Glomerular endothelial cell (primary cell): ENCODE data around the gene TMC3. TPM values are rescaled to one million over a fixed set of nuclear protein-coding genes. Genes with fewer than 3 reads are reported as not detected.
"Not testable (repeated sequence)": the region's sequence is repeated elsewhere in the genome, so short reads cannot be mapped to it uniquely, and the experiment has no call there.

ENCODE experiments used
- DNase-seq: peaks from one replicate; pipeline ENCODE4 v3.0.0-alpha.2; 2011; ENCODE audit warnings: low read depth, low spot score; ENCODE audit errors: extremely low read depth
- total RNA-seq: library from RNA; depleted of rRNA; stranded (reverse); fragments of >200 nt; gene quantifications from 2 replicates; pipeline ENCODE4 v1.2.3, GENCODE V29; 2015

TMC3 gene
- total RNA-seq, 1 donor from 2014 or later = not detected

DNA sequence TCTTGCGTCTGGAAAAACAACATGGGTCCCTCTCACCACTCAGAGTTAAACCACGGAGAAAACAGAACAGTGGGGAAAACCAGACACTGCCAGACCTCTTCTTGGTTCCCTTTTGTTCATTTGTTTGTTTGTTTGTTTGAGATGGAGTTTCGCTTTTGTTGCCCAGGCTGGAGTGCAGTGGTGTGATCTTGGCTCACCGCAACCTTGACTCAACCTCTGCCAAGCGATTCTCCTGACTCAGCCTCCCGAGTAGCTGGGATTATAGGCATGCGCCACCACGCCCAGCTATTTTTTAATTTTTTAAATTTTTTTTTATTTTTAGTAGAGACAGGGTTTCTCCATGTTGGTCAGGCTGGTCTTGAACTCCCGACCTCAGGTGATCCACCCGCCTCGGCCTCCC, 25.3 kb downstream of the TMC3 start:
- not testable (repeated sequence) for DNase-seq

DNA sequence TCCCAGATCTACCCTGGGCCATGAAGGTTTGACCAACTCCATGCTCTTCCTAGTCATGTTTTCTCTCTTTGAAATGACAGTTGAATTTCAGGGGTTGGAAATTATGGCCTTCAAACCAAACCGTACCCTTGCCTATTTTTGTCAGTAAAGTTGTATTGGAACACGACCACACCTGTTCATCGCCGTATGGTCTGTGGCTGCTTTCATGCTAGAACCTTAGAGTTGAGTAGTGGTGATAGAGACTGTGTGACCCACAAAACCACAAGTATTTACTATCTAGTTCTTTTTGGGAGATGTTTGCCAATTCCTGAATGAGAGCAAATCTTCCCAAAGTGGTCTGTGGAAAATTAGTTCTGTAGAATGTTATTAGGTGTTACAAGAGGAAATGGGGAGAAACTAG, 26.1 kb downstream of the TMC3 start:
- DNase-seq = no peak

GRCh38 chr15:81346611-81347010, 27.4 kb downstream of the TMC3 start:
- DNase-seq = no peak

DNA sequence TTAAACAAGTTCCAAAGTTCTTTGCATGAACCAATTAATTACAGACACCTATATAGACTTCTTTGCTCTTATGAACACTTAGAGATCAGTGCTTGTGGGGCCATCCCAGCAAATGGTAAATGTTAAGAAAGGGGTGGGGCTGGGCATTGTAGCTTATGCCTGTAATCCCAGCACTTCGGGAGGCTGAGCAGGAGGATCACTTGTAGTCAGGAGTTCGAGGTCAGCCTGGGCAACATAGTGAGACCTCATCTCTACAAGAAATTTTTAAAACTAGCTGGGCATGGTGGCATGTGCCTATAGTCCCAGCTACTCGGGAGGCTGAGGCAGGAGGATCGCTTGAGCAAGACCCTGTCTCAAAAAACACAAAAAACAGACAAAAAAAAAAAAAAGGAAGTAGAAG, 30.6 kb downstream of the TMC3 start:
- DNase-seq = no peak

GRCh38 chr15:81341351-81341750, 32.7 kb downstream of the TMC3 start:
- DNase-seq = no peak

DNA sequence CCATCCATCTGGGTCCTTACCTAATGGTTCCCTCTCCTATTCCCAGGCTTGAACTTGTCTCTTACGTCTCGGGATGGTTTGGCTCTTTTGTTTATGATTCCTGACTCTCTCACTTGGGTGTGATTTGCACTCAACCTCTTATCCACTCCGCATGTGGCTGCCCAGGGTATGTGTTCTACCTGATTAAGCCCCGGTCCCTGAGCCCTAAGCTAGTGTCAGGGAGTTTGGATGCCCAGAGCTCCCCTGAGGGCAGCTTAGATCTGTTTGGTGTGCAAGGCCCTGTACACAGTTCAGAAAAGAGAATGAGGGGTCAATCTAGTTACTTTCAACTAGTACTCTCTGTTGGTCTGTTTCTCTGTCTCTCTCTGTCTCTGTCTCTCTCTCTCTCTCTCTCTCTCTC, 34.2 kb downstream of the TMC3 start:
- no peak for DNase-seq

- DNase-seq = no peak
Observed at GRCh38 chr15:81339321-81339720, 34.7 kb downstream of the TMC3 start.

GRCh38 chr15:81338170-81339007, 35.6 kb downstream of the TMC3 start:
- no peak for DNase-seq

DNA sequence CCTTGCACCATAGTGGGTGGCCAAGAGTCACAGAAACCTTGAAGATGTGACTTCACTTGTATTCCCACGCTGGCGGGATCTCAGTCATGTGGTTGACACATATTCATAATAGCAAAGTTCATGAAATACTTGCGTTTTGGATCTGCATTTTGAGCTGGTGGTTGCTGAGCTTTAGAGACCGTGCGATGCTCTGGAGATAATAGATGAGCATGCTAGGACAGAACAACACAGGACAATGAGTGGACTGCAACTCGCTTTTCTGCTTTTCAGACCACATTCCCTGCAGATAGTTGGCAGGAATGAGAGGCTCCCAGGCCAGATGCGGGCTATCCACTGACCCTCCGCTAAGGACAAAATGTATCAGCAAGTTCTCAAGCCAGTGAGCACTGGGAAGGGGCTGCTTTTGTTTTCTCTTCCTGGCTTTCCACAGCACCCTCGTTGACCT, 36.3 kb downstream of the TMC3 start:
- DNase-seq = no peak

DNA sequence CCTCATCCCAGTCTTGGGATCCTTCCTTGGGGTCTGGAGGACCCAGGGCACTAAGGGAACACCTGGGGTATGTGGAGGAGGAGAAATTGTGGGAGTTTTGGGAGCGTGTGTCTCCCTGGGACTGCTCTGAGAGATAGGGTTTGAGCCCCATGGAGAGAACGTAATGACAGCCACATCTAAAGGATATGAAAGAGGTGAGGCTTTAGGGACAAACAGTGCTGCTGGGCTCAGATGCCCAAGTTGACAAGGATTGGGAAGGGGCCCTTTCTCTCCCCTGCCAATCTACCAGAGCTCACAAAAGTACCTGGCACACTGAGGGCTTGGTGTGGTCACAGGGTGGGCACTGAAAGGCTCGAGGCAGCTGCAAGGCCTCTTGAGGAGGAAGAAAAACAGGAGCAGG, 36.8 kb downstream of the TMC3 start:
- no peak for DNase-seq

GRCh38 chr15:81336568-81336967, 37.4 kb downstream of the TMC3 start:
- DNase-seq = no peak

GRCh38 chr15:81335631-81336030, 38.4 kb downstream of the TMC3 start:
- no peak for DNase-seq

GRCh38 chr15:81334768-81335435, 39.1 kb downstream of the TMC3 start:
- no peak for DNase-seq

DNA sequence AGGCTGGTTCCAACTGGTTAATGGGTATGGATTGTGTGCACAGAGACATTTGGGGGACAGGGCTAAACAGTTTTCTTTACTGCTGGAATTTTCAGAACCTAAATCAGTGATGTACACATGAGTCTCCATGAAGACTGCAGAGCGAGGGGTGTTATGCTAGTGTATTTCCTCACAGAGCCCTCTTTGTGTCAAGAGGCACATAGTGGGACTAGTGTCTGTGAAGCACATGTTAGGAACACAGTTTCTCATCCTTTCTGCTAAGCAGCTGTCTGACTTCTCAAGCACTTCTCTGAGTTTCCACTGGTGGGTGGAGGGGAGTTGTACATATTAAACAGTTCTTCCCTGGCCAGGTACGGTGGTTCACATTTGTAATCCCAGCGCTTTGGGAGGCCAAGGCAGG, 40.6 kb downstream of the TMC3 start:
- DNase-seq = no peak

GRCh38 chr15:81332326-81332725, 41.7 kb downstream of the TMC3 start:
- DNase-seq = no peak

DNA sequence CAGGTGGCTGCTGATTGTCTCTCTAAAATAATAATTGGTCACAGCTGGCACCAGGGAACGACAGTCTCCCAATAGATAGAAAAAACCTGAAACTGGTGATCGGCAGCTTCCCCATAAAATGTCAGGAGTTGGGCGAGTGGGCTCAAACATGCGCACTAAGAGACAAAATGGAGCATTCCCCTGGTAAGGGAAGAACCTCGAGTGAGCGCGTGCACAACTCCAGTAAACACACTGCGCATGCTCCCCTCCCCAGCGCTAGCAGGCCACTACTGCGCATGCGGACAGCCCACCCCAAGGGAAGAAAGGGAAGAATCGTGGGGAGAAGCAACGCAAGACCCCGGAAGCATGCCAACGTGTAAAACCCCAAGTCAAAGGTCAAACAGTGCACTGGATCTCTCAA, 42.4 kb downstream of the TMC3 start:
- DNase-seq = no peak

- not testable (repeated sequence) for DNase-seq
Observed at GRCh38 chr15:81331141-81331540, 42.9 kb downstream of the TMC3 start.

- no peak for DNase-seq
Observed at GRCh38 chr15:81330366-81331090, 43.5 kb downstream of the TMC3 start.

DNA sequence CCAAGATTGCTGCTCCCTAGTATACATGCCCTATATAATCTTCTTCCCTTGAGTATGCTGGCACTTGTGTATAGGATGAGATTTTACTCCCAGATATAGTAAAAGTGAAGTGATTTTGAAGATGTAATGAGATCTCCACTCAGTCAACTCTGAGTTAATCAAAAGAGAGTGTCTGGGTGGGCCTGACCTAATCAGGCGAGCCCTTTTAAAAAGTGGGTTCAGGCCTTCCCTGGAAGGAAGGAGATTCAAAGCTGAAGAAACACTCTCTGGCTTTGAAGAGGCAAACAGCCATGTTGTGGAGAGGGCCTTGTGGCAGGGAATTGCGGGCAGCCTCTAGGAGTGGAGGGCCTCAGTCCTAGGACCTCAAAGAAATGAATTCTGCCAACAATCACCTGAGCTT, 44.6 kb downstream of the TMC3 start:
- DNase-seq = no peak

DNA sequence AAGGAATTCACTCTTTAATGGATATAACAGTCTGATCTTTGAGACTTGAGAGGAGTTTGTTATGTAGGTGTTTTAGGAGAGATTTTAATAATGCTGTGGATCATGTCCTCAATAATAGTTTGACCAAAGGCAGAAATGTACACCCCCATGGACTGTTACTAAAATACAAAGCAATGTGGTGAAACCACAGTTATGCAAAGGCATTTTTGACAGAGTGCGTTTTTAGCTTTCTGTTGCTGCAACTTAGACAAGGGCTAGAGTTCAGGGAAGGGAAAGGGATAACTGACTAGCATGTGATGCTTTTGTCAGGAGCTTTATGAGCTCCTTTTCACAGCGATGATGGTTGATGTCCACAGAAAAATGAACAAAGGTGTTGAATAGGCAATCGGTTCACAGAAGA, 46.5 kb downstream of the TMC3 start:
- DNase-seq = no peak

DNA sequence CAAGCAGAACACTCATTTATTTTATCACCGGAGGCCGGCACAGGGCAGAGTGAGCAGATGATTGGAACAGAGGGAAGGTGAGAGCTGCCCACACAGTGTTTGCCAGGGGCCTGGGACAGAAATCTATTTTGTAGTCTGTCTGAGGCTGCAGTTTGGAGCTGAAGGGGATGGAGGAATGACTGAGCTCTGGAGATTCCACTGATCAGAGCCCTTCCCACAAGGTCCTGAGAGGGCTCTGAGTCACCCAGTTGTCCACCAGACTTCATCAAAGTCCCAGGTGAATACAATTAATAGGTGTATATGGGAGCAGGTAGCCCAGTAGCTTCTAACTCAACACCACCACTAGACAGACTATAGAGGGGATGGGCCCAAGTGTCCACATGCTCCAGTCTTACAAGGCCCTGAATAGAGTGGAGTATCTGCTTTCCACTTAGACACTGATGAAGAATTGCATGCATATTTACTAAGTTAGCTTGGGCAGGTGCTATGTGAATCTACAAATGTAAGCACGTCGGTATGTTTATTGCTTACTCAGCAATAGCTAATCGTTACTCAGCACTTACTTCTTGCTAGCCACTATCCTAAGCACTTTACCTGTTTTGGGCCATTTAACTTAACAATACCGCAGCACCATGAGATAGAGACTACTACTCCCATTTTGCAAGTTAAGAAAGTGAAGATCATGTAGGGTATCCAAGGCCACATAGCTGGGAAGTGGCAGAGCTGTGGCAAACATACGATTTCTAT, 47.4 kb downstream of the TMC3 start:
- no peak for DNase-seq
